Measurements from ENCODE around the gene RANBP9. TPM values are rescaled to one million over a fixed set of nuclear protein-coding genes. Genes with fewer than 3 reads are reported as not detected.

RANBP9 gene
- polyA plus RNA-seq, 1 experiment = 14.4 TPM

- TF ChIP-seq CTCF (IDR thresholded peaks at IDR 0.05; ENCODE audit: insufficient read depth, low read depth, low read length) = no peak
- CTCF ChIA-PET = no interaction called here
- POLR2A ChIA-PET = interaction anchor here (0.5 kb wide), 1 partner anchor 33 kb away, joined by 3 read pairs; no protein-coding TSS in a partner anchor
These were observed 51.4 kb downstream of the RANBP9 start for GRCh38 chr6:13660273-13660672.

GRCh38 chr6:13655700-13656099, 55.9 kb downstream of the RANBP9 start:
- CTCF ChIA-PET = no interaction called here
- DNase-seq (ENCODE audit: low read depth) = no peak
- POLR2A ChIA-PET = no interaction called here
- Histone ChIP-seq H3K36me3 (ENCODE audit: control insufficient read depth, insufficient read depth, low read length) (no peaks in the 10 kb centered on the region), H3K4me3 (ENCODE audit: low read depth, low read length) (no peak overlapping the region), H3K27me3 (ENCODE audit: control insufficient read depth, insufficient read depth, low read length) (no peaks in the 10 kb centered on the region)
- TF ChIP-seq CTCF (IDR thresholded peaks at IDR 0.05; ENCODE audit: insufficient read depth, low read depth, low read length) = no peak

More at GRCh38 chr6:13660273-13660672, 51.4 kb downstream of the RANBP9 start:
- H3K27me3 ChIP-seq (ENCODE audit: control insufficient read depth, insufficient read depth, low read length) = no peaks in the 10 kb centered on the region
- H3K4me3 ChIP-seq (ENCODE audit: low read depth, low read length) = no peak overlapping the region
- DNase-seq (ENCODE audit: low read depth) = no peak
- H3K36me3 ChIP-seq (ENCODE audit: control insufficient read depth, insufficient read depth, low read length) = no peaks in the 10 kb centered on the region

GRCh38 chr6:13654496-13654895, 57.1 kb downstream of the RANBP9 start:
- CTCF ChIA-PET = no interaction called here
- DNase-seq (ENCODE audit: low read depth) = no peak
- POLR2A ChIA-PET = no interaction called here
- H3K27me3 ChIP-seq (ENCODE audit: control insufficient read depth, insufficient read depth, low read length) = no peaks in the 10 kb centered on the region
- no peak for TF ChIP-seq CTCF (IDR thresholded peaks at IDR 0.05; ENCODE audit: insufficient read depth, low read depth, low read length)
- H3K36me3 ChIP-seq (ENCODE audit: control insufficient read depth, insufficient read depth, low read length) = no peaks in the 10 kb centered on the region
- no peak overlapping the region for H3K4me3 ChIP-seq (ENCODE audit: low read depth, low read length)

- H3K27me3 ChIP-seq (ENCODE audit: control insufficient read depth, insufficient read depth, low read length) = no peaks in the 10 kb centered on the region
- no peak for DNase-seq (ENCODE audit: low read depth)
- no peak overlapping the region for H3K4me3 ChIP-seq (ENCODE audit: low read depth, low read length)
- TF ChIP-seq CTCF (IDR thresholded peaks at IDR 0.05; ENCODE audit: insufficient read depth, low read depth, low read length) = no peak
- H3K36me3 ChIP-seq (ENCODE audit: control insufficient read depth, insufficient read depth, low read length) = no peaks in the 10 kb centered on the region
- ChIA-PET CTCF (no interaction called here), POLR2A (interaction anchor here (0.6 kb wide), 1 partner anchor 34 kb away, joined by 5 read pairs; no protein-coding TSS in a partner anchor)
These were observed 58.3 kb downstream of the RANBP9 start for GRCh38 chr6:13653296-13653695.

- no peak for DNase-seq (ENCODE audit: low read depth)
- POLR2A ChIA-PET = no interaction called here
- H3K4me3 ChIP-seq (ENCODE audit: low read depth, low read length) = no peak overlapping the region
- no peaks in the 10 kb centered on the region for H3K27me3 ChIP-seq (ENCODE audit: control insufficient read depth, insufficient read depth, low read length)
- TF ChIP-seq CTCF (IDR thresholded peaks at IDR 0.05; ENCODE audit: insufficient read depth, low read depth, low read length) = no peak
- CTCF ChIA-PET = no interaction called here
- H3K36me3 ChIP-seq (ENCODE audit: control insufficient read depth, insufficient read depth, low read length) = no peaks in the 10 kb centered on the region
These were observed 62.2 kb downstream of the RANBP9 start for GRCh38 chr6:13649393-13649792.
